ENCODE results near the gene APP.

DNA sequence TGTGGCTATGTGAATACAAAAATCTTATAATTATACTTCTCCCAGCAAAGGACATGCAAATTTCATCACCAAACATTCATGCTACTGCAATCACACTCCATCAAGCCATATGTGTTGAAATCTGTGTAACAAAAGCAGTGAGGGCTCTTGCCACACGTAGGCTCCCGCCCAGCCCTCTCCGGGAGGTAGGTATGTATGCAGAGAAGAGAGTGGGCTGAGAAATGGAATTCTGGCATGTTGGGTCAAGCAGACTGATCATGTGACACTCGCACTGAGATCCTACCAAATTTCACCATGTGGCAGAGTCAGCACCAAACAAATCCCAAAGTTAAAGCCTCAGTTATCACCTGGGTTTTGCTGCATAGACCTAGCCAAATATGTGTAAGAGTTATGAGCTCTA is 49.7 kb downstream of the APP start:
- TF ChIP-seq, protein P1, sequence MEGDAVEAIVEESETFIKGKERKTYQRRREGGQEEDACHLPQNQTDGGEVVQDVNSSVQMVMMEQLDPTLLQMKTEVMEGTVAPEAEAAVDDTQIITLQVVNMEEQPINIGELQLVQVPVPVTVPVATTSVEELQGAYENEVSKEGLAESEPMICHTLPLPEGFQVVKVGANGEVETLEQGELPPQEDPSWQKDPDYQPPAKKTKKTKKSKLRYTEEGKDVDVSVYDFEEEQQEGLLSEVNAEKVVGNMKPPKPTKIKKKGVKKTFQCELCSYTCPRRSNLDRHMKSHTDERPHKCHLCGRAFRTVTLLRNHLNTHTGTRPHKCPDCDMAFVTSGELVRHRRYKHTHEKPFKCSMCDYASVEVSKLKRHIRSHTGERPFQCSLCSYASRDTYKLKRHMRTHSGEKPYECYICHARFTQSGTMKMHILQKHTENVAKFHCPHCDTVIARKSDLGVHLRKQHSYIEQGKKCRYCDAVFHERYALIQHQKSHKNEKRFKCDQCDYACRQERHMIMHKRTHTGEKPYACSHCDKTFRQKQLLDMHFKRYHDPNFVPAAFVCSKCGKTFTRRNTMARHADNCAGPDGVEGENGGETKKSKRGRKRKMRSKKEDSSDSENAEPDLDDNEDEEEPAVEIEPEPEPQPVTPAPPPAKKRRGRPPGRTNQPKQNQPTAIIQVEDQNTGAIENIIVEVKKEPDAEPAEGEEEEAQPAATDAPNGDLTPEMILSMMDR (IDR thresholded peaks at IDR 0.05; ENCODE audit: borderline replicate concordance, extremely low read depth, low read length, poor library complexity, severe bottlenecking): no peak
- TF ChIP-seq EZH2 (IDR thresholded peaks at IDR 0.05; ENCODE audit: borderline replicate concordance, low read depth, low read length, severe bottlenecking): no peak
